ENCODE measurements around the gene CLCN5. TPM values are rescaled to one million over a fixed set of nuclear protein-coding genes. Genes with fewer than 3 reads are reported as not detected.

CLCN5 gene
- total RNA-seq, 1 experiment from 2014 or later, result 10.7 TPM

- Mint-ChIP-seq H3K4me1 (no peaks in the 10 kb centered on the region), H3K27me3 (ENCODE audit: low read depth) (no peaks in the 10 kb centered on the region), H3K4me3 (no peak overlapping the region), H3K9me3 (no peaks in the 10 kb centered on the region), H3K36me3 (no peaks in the 10 kb centered on the region), H3K27ac (no peak overlapping the region)
- DNase-seq (ENCODE audit: low spot score), result no peak
- TF ChIP-seq HMGXB4 (CRISPR knock-in tag; IDR thresholded peaks at IDR 0.05), result no peak
- TF ChIP-seq ATF2 (CRISPR knock-in tag; IDR thresholded peaks at IDR 0.05; ENCODE audit: borderline replicate concordance, low read depth), result no peak
- TF ChIP-seq OVOL2 (CRISPR knock-in tag; IDR thresholded peaks at IDR 0.05; ENCODE audit: borderline replicate concordance), result no peak
- no peak for TF ChIP-seq EMX1 (CRISPR knock-in tag; IDR thresholded peaks at IDR 0.05)
- ATAC-seq, result no peak
- POLR2A ChIA-PET, result interaction anchor here (1.6 kb wide), 1 partner anchor 67 kb away, joined by 3 read pairs; no protein-coding TSS in a partner anchor
- CTCF ChIA-PET, result no interaction called here
Measured at GRCh38 chrX:50098241-50098640, 175.8 kb downstream of the CLCN5 start.

- DNase-seq (ENCODE audit: low spot score) (no peak), ATAC-seq (no peak)
- no peaks in the 10 kb centered on the region for H3K27me3 Mint-ChIP-seq (ENCODE audit: low read depth)
- TF ChIP-seq NFYB (CRISPR knock-in tag; conservative IDR thresholded peaks at IDR 0.05; ENCODE audit: low read depth) (no peak), ZNF396 (CRISPR knock-in tag; IDR thresholded peaks at IDR 0.05; ENCODE audit: borderline replicate concordance) (no peak), ZNF512 (CRISPR knock-in tag; IDR thresholded peaks at IDR 0.05; ENCODE audit: borderline replicate concordance) (no peak), USF1 (CRISPR knock-in tag; IDR thresholded peaks at IDR 0.05) (no peak), MYBL2 (CRISPR knock-in tag; IDR thresholded peaks at IDR 0.05) (no peak), ELF4 (CRISPR knock-in tag; IDR thresholded peaks at IDR 0.05; ENCODE audit: low read depth) (no peak), PRDM15 (CRISPR knock-in tag; IDR thresholded peaks at IDR 0.05) (no peak)
- H3K9me3 Mint-ChIP-seq, result no peaks in the 10 kb centered on the region
- H3K27ac Mint-ChIP-seq, result no peak overlapping the region
- ChIA-PET POLR2A (interaction anchor here (1.6 kb wide), 1 partner anchor 67 kb away, joined by 3 read pairs; no protein-coding TSS in a partner anchor), CTCF (no interaction called here)
- H3K36me3 Mint-ChIP-seq, result no peaks in the 10 kb centered on the region
- H3K4me1 Mint-ChIP-seq, result no peaks in the 10 kb centered on the region
- no peak overlapping the region for H3K4me3 Mint-ChIP-seq
Measured at GRCh38 chrX:50098749-50099148, 176.4 kb downstream of the CLCN5 start.

- H3K27me3 Mint-ChIP-seq (ENCODE audit: low read depth), result no peaks in the 10 kb centered on the region
- no peaks in the 10 kb centered on the region for H3K4me1 Mint-ChIP-seq
- no peaks in the 10 kb centered on the region for H3K9me3 Mint-ChIP-seq
- no peak overlapping the region for H3K4me3 Mint-ChIP-seq
- H3K27ac Mint-ChIP-seq, result no peak overlapping the region
- DNase-seq (ENCODE audit: low spot score) (no peak), ATAC-seq (no peak)
- CTCF ChIA-PET, result interaction anchor here (1.6 kb wide), 1 partner anchor 42 kb away, joined by 5 read pairs; no protein-coding TSS in a partner anchor
- TF ChIP-seq HMGXB4 (CRISPR knock-in tag; IDR thresholded peaks at IDR 0.05), result no peak
- H3K36me3 Mint-ChIP-seq, result no peaks in the 10 kb centered on the region
- POLR2A ChIA-PET, result interaction anchor here (1.6 kb wide), 1 partner anchor 66 kb away, joined by 3 read pairs; no protein-coding TSS in a partner anchor
Measured at GRCh38 chrX:50099331-50099730, 176.9 kb downstream of the CLCN5 start.
